GM21515 (cell line): ENCODE measurements around the gene ACAA1.

ENCODE experiments used
- ATAC-seq: cut with Tn5 transposase; IDR thresholded peaks from one replicate; pipeline ENCODE4 v1.9.1; 2021; ENCODE audit not compliant: unreplicated experiment

Gene ACAA1

DNA sequence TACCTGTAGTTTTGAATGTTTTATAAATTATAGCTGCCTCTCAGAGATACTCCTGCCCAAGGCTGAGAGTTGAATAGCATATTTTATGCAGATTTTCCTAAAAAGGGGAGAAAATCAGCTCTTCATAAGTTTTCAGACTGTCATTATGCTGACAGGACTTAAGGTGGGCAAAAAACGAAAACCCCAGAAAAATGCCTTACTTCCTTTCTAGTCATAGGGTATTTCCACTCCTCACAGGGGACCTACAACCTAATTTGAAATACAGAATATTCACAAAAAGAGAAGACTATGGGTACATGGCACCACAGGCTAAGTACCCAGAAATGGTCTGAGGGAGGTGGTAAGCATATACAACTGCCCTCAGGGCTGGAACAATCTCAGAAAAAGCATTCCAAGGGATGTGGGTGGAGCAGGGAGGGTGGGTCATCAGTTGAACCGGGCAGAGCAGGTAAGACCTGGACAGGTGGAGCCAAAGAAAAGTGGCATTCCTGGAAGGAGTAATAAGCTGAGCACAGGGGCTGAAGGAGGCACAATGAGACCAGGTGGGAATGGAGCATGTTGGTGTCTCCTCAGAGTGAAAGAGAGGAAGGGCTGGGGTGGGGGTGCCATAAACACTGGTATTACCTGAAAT is 17.8 kb upstream of the ACAA1 start:
- no peak for ATAC-seq

GRCh38 chr3:38154033-38154494 is 17.1 kb upstream of the ACAA1 start:
- no peak for ATAC-seq

GRCh38 chr3:38153221-38153620 is 16.3 kb upstream of the ACAA1 start:
- no peak for ATAC-seq

DNA sequence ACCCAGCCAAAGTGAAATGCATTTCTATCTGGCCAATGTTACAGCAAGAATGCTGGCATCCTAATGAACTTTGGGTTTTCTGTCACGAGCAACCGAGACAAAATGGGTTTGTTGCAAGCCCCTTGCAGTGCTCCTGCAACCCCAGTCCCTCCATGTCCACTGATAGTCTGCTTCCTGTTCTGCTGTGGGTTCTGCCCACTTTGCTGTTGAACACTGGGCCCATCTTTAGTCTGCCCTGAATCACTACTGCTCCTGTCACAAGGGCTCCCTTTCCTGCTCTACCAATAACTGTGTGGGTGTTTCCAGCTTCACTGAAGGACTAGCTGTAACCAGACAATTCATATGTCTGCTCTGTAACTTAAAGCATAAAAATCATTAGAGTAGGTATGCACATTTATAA is 15.7 kb upstream of the ACAA1 start:
- no peak for ATAC-seq

DNA sequence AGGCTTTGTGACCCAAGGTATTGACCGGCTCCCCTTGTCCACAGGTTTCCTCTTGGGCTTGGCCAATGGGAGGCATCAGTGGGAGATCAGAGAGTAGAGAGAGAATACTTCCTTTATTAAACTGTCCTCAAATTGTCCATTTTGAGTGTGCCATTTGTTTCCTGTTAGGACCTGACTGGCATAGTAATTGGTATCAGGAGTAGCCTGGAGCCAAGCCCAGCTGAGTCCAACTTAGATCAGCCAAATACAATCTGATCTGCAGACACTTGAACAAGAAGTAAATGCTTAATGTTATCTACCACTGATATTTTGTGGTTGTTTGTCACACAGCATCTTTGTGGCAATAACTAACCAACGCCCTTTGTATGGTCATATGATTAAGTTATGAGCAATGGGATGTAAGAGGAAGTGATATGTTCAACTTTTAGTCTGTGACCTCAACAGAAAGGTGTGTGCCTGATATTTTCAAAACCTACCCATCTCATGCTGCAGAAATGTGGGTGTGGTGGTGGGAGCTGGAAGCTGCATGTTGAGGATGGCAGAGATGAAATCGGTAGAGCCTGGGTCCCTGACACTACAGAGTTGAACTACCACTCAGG is 14.8 kb upstream of the ACAA1 start:
- no peak for ATAC-seq

GRCh38 chr3:38150780-38151528 is 14.0 kb upstream of the ACAA1 start:
- no peak for ATAC-seq

DNA sequence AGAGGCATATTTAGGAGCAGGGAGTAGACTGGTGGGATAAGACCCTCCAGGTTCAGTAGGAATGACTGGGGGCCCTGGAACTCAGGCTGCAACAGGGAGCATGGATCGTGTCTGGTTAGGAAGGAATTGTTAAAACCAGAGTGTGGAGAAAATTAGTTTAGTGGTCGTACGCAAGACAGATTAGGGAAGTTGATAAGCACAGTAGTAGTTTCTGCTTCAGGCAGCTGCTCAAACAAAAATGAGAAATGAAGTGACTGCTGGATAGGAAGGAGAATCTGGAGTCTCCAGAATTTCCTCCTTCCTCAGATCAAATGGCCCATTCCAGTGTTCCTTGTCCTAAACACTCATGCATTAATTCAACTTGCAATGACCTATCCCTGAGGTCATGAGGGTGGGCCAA is 12.8 kb upstream of the ACAA1 start:
- no peak for ATAC-seq

- ATAC-seq = no peak
Observed at GRCh38 chr3:38148311-38148882, 11.5 kb upstream of the ACAA1 start.

- no peak for ATAC-seq
Observed at GRCh38 chr3:38147421-38147820, 10.5 kb upstream of the ACAA1 start.

- ATAC-seq = no peak
Observed at GRCh38 chr3:38146504-38146903, 9.6 kb upstream of the ACAA1 start.

DNA sequence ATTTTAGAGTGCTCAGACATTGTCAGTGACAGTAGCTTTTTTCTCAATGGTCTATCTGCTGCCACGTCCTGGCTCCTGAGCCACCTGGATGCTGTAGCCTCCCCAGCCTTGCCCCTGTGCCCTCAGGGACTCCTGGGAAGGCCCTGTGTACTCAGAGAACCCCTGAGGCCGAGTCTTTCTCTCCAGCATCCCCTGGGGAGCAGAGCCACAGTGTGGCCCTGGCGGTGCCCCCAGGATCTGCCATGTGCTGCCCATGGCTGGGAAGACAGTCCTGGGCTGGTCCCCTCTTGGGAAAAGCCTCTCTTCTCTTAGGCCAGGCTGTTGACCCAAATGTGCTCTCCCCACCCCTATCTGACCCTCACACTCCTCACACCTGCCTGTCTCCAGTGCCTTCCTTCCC is 6.6 kb upstream of the ACAA1 start:
- no peak for ATAC-seq

GRCh38 chr3:38142959-38143358 is 6.0 kb upstream of the ACAA1 start:
- no peak for ATAC-seq

- ATAC-seq = no peak
Observed at GRCh38 chr3:38141952-38142273, 5.0 kb upstream of the ACAA1 start.

DNA sequence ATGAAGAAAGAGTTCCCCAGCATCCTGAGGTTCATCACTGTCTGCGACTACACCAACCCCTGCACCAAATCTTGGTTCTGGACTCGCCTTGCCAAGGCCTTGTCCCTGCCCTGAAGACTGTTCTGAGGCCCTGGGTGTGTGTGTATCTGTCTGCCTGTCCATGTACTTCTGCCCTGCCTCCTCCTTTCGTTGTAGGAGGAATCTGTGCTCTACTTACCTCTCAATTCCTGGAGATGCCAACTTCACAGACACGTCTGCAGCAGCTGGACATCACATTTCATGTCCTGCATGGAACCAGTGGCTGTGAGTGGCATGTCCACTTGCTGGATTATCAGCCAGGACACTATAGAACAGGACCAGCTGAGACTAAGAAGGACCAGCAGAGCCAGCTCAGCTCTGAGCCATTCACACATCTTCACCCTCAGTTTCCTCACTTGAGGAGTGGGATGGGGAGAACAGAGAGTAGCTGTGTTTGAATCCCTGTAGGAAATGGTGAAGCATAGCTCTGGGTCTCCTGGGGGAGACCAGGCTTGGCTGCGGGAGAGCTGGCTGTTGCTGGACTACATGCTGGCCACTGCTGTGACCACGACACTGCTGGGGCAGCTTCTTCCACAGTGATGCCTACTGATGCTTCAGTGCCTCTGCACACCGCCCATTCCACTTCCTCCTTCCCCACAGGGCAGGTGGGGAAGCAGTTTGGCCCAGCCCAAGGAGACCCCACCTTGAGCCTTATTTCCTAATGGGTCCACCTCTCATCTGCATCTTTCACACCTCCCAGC is 4.4 kb upstream of the ACAA1 start:
- no peak for ATAC-seq

DNA sequence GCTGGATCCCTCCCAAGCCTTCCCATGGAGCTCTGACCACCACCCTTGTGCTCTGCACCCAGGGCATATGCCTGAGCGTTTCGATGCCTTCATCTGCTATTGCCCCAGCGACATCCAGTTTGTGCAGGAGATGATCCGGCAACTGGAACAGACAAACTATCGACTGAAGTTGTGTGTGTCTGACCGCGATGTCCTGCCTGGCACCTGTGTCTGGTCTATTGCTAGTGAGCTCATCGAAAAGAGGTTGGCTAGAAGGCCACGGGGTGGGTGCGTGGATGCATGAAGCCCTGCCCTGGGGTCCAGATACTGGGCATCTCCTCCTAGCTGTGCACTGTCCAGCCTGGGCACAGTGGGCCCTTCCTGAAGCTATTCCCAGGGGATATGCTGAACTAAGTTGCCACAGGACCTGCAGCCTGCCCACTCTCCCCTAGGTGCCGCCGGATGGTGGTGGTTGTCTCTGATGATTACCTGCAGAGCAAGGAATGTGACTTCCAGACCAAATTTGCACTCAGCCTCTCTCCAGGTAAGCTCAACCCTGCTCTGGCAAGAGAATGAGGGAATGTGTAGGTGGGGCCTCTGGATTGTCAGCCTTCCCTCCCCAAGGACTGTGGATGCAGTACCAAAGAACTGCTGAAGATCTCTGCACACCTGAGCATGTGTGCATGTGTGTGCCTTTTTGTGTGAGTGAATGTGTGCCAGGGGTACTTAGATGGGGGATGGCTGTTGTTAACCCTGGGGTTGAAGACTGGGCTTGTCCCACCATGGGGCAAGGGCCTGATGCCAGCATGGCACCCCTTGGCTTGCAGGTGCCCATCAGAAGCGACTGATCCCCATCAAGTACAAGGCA is 3.6 kb upstream of the ACAA1 start:
- ATAC-seq = no peak

GRCh38 chr3:38139652-38140051 is 2.7 kb upstream of the ACAA1 start:
- ATAC-seq = no peak

GRCh38 chr3:38139191-38139590 is 2.3 kb upstream of the ACAA1 start:
- ATAC-seq = no peak

- ATAC-seq = peak; percentile 44
Observed at GRCh38 chr3:38138349-38139190, 1.6 kb upstream of the ACAA1 start, which contains the start of gene MYD88. TSS of gene MYD88 (plus strand) at chr3:38138661. CDS start at chr3:38138701, 40 bp downstream.

- no peak for ATAC-seq
Observed at GRCh38 chr3:38137615-38138348, 855 bp upstream of the ACAA1 start.
